GM21390 (cell line): ENCODE measurements around the gene EHBP1L1.

Source experiments
- ATAC-seq: cut with Tn5 transposase; IDR thresholded peaks from one replicate; pipeline ENCODE4 v1.9.1; 2021; ENCODE audit not compliant: unreplicated experiment

Gene EHBP1L1

DNA sequence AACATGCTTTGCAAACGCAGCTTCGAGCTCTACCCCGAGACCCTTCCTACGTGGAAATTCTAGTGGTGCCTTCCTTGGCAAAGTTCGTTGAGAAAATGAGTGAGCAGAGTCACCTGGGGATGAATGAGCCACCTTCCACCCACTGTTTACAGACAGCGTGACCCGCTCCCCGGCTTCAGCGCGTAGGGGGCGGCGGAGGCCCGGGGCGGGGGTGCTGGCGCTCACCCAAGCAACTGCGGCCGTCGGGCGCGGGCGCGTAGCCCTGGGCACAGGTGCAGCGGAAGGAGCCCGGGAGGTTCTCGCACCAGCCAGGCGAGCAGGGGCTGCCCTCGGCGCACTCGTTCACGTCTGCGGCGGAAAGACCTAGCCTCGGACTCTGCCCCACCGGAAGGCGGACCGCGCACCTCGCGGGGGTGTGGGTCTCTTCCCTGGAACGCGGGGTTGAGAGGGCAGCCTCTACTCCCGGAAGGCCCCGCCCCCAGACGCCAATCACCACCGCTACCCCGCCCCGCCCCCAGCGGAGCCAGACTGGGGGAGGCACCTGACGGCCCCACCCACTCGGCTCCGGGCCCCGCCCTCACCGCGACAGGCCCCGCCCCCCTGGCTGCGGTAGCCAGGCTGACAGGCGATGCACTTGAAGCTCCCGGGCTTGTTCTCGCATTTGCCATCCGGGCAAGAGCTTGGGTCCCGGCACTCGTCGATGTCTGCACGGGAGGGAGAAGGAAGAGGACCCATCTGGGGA, 29.5 kb upstream of the EHBP1L1 start:
- ATAC-seq, result peak; percentile 60

DNA sequence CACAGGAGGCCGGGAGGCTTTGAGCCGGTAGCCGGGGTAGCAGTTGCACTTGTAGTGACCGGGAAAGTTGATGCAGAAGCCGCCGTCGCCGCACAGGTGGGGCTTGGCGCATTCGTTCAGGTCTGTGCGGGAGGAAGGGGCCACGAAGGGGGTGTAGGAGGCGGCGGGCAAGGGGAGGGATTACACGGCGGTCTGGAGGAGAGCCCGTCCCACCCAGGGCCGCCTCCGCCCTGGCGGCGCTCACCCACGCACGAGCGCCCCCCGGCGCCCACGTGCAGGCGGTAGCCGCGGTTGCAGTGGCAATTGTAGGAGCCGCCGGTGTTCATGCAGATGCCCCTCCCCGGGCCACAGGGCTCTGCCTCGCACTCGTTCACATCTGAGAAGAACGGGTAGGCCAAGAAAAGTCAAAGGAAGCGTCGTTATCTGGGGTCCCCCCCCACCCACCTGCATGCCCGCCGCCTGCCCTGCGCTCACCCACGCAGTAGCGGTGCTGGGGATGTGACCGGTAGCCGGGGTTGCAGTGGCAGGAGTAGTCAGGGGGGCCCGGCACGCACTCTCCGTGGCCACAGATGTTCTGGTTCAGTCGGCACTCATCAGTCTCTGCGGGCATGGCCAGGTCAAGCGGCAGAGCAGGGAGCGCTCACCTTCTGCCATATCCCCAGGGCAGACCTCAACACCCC, 28.3 kb upstream of the EHBP1L1 start:
- no peak for ATAC-seq

DNA sequence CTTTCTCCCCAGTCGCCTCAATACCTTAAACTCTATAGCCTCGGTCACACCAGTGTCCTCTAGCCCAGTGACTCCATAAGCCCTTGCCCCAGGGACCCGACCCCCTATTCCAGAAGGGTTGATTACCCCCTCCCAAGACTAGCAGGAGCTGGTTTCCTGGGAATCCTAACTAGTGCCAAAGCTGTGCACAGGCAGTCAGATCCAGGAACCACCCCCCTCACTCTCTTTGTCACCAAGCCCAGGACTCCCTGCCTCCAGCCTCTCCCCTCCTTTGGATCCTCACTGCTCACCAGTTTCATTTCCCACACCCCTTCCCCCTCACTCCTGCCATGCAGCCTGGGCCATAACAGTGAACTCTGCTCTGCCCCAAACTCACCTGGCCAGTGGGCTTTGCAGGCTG, 27.5 kb upstream of the EHBP1L1 start:
- ATAC-seq, result no peak

DNA sequence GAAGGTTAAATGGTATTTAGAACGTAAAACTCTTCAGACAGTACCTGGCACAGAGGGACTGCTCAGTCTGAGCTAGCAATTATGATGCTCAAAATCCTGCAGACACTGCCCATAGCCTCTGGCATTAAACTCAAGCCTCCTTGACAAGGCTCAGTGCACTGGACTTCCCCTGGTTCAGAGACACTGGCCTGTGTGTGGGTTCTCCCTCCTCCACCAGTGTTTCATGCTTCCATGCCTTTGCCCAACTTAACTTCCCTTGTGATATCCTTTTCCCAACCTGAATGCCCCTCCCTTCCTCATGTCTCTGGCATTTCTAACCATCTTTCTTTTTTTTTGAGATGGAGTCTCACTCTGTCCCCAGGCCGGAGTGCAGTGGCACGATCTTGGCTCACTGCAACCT, 26.8 kb upstream of the EHBP1L1 start:
- no peak for ATAC-seq

DNA sequence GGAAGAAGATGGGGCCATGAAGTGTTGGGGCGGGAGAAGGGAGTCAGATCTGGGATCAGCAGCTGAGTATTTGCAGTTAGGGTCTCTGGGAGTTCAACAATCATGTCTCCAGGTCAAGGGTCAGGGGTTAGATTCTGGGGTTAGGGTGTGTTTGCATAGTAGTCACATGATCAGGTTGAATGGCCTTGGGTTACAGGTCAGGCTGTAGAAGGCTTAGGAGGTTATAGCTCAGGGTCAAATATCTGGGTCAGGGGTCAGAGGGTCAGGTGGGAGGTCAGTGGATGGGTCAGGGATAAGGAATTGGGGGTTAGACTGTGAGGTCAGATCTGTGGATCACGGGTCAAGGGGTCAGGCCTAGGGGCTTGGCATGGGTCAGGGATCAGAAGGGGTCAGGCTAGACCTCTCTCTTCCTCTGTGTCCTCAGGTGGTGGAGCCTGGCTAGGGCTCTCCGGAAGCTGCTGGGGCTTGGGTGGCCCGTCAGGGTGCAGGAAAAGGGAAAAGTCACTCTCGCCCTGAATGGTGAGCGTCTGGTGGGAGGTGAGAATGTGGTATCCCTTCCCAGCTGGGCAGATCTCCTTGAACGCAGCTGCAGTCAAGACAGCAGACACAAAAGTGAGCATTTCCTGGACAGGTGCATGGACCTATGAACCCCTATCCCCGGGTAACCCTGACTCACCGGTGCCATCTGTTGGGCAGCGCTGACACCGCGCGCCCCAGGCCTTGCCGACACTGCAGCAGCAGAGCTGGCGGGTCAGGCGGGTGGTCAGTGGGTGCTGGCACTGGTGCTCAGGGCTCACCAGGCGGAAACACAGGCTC, 24.1 kb upstream of the EHBP1L1 start:
- no peak for ATAC-seq

DNA sequence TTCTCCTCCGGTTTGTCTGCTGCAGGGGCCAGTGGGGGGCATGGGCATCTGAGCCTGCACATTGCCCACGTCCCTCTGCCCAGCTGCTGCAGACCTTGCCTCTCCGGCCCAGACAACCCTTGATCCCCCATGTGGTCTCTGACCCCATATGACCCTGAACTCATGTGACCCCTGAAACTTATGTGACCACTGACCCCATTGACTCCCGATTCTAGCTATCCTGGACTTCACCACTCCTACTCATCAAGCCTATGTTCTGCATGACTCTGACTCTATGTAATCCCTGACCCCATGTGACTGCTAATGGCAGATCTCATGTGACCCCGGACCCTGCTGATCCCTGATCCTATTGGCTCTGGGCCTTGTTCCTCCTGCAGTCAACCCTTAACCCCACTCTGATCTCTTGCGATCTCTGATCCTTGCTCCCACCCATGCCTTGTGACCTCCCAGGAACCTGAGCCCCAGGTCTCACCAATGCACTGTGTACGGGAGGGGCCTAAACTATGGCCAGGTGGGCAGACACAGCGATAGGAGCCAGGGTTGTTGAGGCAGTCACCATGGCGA, 23.4 kb upstream of the EHBP1L1 start:
- ATAC-seq, result no peak

DNA sequence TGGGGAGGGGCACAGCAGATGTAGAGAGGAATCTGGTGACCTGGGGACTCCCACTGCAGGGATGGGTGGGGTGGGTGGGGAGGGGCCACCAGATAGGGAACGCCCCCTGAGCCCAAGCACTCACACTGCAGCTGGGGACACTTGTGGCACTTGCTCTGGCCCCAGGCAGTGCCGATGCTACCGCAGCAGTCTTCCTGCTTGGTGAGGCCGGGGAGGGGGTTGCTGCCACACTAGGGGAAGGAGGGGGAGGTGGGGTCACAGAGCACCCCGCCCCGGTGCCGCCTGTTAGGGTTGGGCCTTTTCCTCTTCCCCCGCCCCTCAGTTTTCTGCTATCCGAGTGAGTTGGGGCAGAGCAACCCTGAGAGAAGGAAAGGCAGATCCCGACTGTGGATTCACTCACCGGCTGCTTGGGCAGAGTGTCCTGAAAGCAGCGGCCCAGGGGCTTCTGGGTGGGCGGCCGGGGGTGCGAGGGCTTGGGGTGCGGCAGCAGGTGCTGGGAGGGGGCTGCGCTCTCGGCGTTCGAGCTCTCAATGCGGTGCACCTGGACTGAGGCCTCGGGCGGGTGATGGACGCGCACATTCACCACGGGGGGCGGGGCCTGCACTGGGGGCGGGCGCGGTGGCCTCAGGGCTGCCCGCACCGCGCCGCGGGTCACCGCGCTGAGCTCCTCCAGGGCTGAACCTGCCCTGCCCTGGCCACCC, 22.4 kb upstream of the EHBP1L1 start:
- no peak for ATAC-seq

DNA sequence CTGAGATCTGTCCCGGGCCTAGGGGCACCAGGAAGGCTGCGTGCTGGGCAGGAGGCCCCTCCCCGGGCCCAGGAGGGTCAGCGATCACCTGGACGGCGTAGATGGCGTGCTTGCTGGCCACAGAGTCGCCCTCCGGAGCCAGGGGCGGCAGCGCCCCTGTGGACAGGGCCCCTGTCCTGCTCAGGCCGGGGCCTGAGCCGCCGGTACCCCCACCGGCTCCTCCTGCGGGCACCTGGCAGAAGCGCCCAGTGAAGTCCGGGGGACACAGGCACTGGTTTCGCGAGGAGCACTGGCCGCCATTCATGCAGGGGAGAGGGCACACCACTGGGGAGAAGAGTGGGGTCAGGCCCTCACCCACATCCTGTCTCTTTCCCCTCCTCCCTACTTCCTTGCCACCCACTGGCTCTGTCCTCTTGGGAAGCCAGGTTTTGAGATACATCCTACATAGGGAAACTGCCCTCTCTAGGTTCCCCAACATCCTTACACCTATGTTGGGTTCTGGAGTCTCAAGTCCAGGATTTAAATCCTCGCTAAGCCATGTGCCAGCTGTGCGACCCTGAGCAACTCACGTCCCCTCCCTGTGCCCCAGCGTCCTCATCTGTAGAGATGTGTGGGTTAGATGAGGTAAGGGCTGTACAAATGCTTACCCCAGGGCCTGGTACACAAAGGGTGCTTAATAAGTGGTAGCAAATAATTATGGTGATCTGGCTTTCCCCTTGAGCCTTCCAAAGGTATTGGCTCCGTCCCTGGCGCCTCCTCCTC, 21.6 kb upstream of the EHBP1L1 start:
- no peak for ATAC-seq

DNA sequence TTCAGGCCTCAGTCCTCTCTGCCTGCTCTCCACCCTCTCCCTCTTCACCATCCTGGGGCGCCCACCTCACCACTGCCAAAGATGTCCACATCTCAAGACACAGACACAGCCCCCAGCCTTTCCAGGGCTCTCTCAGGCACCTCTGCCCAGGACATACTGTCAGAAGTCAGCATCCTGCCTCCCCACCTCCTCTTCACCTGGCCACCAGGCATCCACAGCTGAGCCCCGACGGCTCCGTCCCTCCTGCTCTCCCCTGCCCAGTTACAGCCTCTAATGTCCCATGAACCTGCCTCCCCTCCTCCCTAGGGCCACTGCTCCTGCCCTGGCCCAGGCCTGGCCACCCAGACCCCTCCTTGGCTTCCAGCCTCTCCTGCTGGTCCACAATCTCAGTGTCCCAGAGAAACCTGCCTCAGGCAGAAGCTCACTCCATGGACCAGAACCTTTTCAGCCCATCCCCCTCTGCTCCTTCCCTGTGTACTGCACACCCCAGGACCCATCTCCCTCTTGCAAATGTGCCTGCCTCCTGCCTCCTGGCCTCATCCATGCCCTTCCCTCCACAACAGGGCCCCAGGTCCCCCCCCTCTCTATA, 20.9 kb upstream of the EHBP1L1 start:
- ATAC-seq, result no peak

DNA sequence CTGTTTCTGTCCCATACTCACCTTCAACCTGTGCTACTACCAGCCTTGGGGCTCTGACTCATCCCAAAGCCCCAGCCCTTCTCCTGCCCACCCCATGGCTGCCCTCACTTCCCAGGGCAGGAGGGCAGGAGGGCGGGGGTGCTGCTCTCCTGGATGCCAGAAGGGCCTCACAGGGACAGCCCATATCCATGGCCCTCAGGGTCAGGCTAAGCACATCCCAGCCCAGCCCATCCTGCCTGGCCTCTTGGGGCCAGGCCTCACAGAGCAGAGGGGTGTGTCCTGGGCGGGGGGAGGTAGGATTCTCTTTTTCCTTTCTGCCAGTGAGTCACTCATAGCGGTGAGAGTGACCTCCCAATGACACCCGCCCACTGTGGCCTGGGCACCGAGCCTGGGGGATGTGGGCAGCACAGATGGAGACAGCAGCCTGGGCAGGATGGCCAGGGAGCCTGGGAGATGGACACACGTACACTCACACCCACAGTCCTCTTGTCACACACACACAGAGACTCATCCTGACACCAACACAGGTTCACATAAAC, 20.1 kb upstream of the EHBP1L1 start:
- ATAC-seq, result no peak

DNA sequence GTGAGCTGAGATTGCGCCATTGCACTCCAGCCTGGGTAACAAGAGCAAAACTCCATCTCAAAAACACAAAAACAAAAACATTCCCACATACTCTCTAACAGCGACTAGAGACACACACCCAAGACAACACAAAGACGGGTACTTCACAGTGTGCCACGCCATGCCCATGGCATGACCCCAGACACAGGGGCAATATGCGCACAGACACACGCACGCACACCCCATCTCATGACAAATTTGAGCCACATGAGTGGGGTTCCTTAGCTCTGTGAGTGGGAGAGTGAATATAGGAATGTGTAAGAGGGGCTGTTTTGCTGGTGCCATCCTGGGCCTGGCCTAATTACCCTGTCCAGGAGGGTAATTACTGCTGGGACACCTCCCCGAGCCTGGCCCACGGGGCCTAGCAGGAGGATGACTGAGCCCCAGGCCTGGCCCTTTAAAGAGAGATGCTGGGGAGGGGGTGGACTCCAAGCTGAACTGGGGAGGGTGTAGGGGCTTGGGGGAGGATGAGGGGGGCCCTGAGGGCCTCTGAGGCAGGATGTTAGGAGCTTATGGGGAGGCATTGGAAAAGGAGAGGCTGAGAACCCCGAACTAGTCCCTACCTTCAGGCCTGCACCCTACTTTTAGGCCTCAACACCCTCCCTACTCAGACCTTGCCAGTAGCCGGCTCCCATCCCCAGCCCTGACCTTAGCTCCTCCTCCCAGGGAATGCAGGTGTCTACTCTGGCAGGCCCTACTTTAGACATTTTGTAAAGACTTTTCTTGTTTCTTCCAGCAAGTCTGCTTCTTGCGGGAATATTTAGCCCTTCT, 19.2 kb upstream of the EHBP1L1 start:
- ATAC-seq, result no peak

DNA sequence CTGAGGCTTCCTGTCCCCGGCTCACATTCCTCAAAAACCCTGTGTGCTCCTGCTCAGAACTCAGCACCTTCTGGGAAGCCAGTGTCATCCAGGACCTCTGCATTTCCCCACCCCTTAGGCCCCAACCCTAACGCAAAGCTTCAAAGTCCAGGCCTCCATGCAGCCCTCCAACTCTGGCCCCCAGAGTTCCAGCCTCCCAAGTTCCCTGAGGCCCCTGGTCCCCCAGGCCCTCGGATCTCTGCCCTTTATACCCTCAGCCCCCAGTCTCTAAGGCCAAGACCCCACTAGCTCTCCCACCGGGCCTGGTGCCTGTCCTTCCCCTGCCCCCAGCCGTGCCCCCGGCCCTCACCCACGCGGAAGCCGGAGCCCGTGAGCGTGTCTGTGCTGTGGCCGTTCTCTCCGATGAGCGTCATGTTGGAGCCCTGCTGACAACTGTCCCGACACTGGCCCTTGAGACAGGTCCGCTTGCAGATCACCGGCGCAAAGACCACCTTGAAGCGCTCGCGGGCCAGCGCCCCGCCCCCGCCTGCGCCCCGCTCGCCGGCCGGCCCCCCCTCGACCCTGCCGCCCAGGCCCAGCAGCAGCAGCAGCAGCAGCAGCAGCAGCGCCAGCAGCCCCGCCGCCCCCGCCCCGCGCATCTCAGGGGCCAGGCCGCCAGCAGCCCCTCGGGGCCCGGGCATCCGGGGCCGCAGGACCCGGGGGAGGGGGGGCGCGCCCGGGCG, 18.4 kb upstream of the EHBP1L1 start:
- no peak for ATAC-seq

DNA sequence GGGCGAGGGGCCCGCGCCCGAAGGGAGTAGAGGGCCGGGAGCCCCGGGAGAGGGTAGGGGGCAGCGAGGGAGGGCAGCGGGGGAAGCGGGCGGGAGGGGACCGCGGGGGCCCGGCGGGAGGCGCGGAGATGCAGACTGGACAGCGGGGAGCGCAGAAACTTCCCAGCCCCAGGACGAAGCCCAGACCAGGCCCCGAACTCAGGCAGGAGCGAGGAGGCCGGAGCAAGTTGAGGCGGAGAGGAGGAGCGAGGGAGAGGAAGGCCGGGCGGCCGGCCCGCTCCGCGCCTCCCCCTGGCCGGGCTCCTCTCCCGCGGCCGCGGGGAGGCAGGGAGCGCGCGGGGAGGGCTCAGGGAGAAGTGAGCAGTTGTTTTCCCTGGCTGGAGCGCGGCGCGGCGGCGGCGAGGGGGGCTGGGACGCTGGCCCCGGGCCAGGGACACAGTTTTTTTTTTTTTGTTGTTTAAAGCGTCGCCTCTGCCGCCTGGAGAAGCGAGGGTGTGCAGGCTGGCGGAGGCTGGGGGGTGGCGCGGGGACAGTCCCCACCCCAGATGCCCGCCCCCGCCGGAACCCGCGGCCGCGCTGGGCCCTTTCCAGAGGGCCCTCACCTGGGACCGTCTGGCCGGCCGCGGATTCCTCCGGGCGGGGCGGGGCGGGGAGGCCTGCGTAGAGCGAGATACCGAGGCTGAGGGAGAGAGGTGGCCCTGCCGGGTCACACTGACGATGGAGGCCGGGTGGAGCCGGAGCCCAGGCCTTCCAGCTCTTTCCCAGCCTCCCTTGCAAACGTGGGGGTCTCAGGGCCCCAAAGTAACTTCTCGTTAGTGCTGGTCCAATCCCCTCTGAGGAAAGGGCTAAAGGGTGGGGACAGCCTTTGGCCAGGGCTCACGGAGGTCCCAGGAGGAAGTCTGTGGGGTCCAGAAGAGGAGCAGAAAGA, 17.6 kb upstream of the EHBP1L1 start, which contains the start of gene LTBP3:
LTBP3 (minus strand) TSS at position 358 of the 928 bp plus-strand sequence. CDS start 400 bp downstream, outside the sequence.
- no peak for ATAC-seq

DNA sequence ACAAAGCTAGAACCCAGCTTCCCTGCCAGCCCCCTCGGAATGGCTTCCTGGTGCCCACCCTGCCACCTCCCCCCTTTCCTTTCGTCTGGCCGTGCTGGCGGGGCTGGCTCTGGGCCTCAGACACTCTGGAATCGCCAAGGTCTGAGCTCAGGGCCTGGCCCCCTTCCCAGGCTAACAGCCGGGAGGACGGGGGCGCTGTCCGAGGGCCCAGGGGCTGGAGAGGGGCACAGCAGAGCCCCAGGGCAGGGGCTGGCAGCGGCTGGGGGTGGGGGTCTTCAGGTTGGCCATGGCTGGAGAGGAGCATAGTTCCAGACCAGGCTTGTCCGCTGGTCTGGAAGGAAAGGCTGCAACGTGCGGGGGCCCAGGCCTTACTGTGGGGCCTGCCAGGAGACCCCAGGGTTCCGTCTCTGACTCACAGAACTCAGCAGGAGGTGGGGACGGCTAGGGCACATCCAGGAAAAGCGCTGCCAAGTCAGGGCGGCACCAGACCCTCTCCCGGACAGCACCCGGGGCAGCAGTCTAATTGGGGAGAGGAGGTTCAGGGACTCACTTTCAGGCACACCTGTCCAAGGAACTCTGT, 16.8 kb upstream of the EHBP1L1 start:
- no peak for ATAC-seq

DNA sequence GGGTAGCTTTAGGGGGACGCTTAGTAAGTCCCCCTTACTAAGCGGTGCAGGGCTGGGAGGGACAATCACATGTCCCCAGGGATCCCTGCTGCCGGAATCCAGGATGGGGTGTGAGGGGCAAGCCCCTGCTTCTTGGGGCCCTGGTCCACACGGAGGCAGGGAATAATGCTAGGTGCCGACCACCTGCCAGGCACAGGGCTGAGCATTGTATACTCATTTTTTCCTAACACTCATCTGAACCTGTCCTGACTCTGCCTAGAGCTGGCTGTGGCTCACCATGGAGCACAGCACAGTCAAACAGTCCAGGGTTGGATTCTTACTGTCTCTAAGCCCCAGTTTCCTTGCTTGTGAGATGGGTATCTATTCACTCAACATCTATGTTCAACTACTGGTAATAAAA, 16.3 kb upstream of the EHBP1L1 start:
- ATAC-seq, result no peak

DNA sequence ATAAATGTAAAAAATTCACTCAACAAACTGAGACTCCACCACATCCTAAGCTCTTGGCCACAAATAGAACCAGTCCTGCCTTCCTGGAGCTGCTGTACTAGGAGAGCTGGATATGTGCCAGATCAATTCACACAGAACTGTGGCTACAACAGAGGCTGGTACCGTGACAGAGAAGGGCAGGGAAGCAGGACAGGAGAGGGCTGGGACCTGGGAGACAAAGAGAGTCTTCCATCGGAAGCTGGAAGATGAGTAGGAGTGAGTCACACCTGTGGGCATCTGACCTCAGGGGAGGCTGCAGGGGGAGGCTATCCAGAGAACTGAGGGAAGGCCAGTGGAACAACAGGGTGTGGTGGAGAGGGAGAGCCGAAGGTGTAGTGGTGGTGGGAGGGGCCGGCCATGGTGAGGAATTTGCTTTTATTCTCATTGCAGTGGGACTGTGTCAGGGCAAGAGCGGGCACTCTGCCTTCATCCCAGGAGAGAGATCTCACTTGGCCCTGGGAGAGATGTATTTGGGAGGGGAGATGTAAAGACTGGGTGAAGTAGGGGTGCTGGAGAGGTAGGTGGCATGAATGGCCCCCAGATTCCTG, 15.8 kb upstream of the EHBP1L1 start:
- no peak for ATAC-seq
